GM12864 (cell line): Measurements from ENCODE around the gene FRY.
A peak's percentile ranks its signal among the peaks of the same experiment; 100 is the strongest.

Source experiments
- DNase-seq: peaks from one replicate; pipeline ENCODE4 v3.0.0-alpha.2; 2011; ENCODE audit warnings: low read depth
- H3K4me3 ChIP-seq: 2 replicates; pipeline ENCODE4 v1.5.1; 2011; ENCODE audit warnings: mild to moderate bottlenecking, low read depth, low read length, control low read depth
- TF ChIP-seq, protein P1 (sequence below): IDR thresholded peaks from 2 replicates; pipeline ENCODE4 v1.5.1; 2011; ENCODE audit warnings: low read depth, mild to moderate bottlenecking, moderate library complexity, low read length, control low read depth, inconsistent platforms; ENCODE audit errors: missing control alignments

The FRY gene

DNA sequence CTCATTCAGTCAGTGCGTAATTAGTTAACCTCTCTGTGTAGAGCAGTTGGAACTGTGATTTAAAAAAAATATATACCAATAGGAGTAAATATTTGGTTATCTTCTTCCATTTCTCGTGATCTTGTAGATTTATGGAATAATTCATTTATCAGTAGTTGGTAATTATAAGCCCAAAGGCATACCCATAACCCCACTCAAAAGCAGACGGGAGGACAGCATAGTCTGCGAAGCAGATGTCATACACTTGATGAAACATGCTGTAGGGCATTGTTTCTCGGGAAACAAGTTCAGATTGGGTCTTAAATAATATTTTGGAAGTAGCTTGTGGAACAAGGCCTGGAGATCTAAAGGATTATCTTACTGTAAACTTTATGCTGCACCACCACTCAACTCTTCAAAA lies 119.7 kb downstream of the FRY start:
- DNase-seq, result no peak
- H3K4me3 ChIP-seq, result no peak overlapping the region
- TF ChIP-seq, protein P1, sequence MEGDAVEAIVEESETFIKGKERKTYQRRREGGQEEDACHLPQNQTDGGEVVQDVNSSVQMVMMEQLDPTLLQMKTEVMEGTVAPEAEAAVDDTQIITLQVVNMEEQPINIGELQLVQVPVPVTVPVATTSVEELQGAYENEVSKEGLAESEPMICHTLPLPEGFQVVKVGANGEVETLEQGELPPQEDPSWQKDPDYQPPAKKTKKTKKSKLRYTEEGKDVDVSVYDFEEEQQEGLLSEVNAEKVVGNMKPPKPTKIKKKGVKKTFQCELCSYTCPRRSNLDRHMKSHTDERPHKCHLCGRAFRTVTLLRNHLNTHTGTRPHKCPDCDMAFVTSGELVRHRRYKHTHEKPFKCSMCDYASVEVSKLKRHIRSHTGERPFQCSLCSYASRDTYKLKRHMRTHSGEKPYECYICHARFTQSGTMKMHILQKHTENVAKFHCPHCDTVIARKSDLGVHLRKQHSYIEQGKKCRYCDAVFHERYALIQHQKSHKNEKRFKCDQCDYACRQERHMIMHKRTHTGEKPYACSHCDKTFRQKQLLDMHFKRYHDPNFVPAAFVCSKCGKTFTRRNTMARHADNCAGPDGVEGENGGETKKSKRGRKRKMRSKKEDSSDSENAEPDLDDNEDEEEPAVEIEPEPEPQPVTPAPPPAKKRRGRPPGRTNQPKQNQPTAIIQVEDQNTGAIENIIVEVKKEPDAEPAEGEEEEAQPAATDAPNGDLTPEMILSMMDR, result no peak

DNA sequence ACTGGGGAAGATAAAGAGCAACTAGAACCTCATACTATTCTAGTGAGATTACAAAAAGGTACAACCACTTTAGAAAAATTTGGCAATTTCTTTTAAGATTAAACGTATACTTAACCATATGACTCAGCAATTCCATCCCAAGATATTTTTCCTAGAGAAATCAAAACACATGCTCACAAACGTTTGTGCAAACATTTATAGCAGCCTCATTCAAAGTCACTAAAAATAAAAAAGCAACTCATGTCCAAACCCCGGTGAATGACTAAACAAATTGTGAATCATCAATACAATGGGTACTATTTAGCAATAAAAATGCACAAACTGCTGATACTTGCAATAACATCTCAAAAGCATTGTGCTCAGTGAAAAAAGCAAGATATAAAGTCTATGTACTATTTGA lies 121.5 kb downstream of the FRY start:
- no peak for DNase-seq
- no peak overlapping the region for H3K4me3 ChIP-seq
- TF ChIP-seq, protein P1, result no peak

DNA sequence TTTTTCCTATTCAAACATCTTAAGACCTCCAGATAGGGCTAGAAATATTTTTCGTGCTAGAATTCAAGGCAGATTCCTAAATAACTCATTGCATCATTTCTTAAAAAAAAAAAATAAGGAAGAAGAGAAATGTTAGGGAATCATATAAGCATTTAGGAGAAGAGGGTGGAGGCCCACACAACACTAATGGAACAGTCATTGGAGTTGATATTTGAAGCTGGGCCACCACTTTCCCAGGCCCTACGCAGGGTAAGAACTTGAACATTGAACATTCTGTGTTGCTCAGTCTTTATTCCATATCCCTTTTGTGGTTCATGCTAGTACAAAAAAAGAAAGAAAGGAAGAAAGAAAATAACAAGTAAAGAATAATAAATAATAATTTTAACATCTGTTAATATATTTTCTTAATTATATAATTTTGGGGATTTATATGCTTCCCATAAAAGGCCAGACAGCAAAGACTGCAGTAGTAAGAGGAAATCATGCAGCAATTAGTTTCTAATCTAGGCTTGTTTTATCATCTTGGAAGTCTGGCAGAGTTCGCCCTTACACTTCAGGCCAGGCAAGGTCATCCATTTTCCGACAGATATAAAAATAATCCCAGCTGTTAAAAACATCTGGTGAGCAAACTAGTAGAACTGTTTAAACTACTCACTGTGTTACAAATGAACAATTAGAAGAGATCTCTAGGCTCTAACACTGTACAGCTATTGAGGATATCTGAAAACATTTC lies 127.7 kb downstream of the FRY start:
- H3K4me3 ChIP-seq, result no peak overlapping the region
- DNase-seq, result no peak
- TF ChIP-seq, protein P1, result no peak

DNA sequence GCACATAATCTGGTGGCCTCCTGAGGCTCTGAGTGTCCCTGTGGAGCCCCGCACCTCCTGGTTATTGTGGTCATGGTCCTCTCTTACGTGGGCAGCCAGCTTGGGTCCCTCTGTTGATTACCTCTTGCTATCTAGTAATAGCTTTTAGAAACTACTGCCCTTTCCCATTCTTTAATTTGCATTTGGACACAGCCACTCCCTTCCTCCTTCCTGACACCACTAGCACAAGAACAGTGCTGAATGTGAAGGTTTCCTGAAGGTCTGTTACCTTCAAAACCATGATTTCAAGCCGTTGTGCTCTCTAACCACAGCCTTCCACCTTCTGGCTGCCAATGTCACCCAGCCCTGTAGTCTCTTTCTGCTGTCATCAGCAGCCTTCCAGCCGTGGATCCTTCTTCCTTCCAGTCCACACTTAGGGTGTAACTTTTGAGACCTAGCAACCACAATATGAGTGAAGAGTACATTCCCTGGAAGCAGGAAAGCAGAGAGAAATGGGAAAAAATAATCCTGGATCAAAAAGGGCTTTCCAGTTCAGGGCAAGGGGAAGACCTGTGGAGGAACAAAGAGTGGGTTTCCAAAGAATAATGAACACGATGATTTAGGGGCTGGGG lies 130.9 kb downstream of the FRY start:
- no peak for DNase-seq
- TF ChIP-seq, protein P1, result no peak
- H3K4me3 ChIP-seq, result no peak overlapping the region

DNA sequence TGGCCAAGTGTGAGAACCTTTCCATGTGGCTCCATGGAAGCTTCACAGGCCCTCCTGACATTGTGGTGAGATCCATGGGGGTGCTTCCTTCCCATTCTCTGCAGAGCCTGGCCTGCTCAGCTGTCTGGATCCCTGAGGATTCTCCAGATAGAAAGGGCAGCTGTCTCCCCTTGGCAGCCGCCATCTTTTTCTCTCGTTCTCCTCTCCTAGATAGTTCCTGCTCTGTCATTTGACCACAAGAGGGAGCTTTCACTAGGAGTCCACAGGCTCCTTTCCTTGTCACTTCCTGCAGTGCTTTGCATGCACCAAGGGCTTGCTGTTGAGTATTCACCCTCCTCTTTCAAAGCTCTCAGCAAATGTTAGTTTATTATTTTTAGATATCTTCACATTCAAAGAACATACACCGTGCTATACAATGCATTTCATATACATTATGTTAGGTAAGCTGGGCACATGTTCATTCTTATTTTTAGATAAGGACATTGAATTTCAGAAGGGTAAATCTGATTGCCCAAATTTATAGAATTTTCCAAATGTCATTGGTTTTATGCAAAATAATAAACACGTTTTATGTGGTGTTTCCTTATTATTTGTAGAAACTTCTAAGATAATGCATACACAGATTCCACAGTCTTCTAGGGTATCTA lies 133.2 kb downstream of the FRY start:
- peak; percentile 39 for DNase-seq
- TF ChIP-seq, protein P1, result peak; percentile 67
- no peak overlapping the region for H3K4me3 ChIP-seq

DNA sequence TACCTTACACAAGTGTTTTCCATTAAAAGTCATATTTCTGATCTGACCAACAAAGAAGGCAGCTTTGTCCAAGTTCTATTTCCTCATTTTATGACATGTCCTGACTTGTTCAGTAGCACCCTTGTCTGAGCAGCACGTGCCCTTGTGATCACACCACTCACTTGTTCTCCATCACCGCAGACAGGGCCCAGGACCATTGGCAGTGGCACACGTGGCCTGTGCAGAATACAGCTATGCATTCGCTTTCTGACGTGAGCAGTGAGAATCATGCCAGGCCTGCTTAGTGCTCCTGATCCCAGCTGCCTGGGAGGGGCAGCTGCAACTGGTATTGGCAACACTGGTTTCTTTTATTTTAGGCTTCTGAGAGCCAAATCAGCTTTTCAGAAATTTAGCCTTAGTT lies 134.2 kb downstream of the FRY start:
- no peak overlapping the region for H3K4me3 ChIP-seq
- TF ChIP-seq, protein P1, result no peak
- no peak for DNase-seq
